ENCODE results near the gene ATG9B. TPM values are rescaled to one million over a fixed set of nuclear protein-coding genes. Genes with fewer than 3 reads are reported as not detected.

ATG9B gene
- polyA plus RNA-seq, 1 of the 3 experiments (the other 2 are of a cell fraction) = 0.67 TPM

- TF ChIP-seq PBX3 (IDR thresholded peaks at IDR 0.05) (peak; percentile 29; the same call in 1 of the 2 replicates), RCOR1 (IDR thresholded peaks at IDR 0.05; ENCODE audit: low read length) (no peak), ZBTB33 (IDR thresholded peaks at IDR 0.05; ENCODE audit: borderline replicate concordance, low read depth) (no peak), MAX (IDR thresholded peaks at IDR 0.05; ENCODE audit: low read depth) (peak; percentile 75), MEF2A (IDR thresholded peaks at IDR 0.05; ENCODE audit: borderline replicate concordance, low read depth) (no peak), FOXJ3 (CRISPR knock-in tag; IDR thresholded peaks at IDR 0.05) (peak; percentile 41; the same call in 1 of the 2 replicates), SMC3 (IDR thresholded peaks at IDR 0.05; ENCODE audit: low read depth, low read length) (no peak), FOSL2 (IDR thresholded peaks at IDR 0.05; ENCODE audit: borderline replicate concordance, low read depth) (no peak), POLR2AphosphoS5 (IDR thresholded peaks at IDR 0.05; ENCODE audit: low read depth, low read length) (no peak; the same call in 1 of the 2 replicates), JUND (IDR thresholded peaks at IDR 0.05) (no peak), MXI1 (IDR thresholded peaks at IDR 0.05; ENCODE audit: low read depth, low read length) (peak; percentile 63; the same call in 1 of the 2 replicates), TAF1 (IDR thresholded peaks at IDR 0.05; ENCODE audit: borderline replicate concordance, low read depth, low read length) (0 out of 2 replicates have a peak, but pooled peaks have one; percentile 31), CTCF (IDR thresholded peaks at IDR 0.05) (no peak), NRF1 (IDR thresholded peaks at IDR 0.05; ENCODE audit: low read depth, low read length) (peak; percentile 64; the same call in 1 of the 2 replicates), EZH2phosphoT487 (IDR thresholded peaks at IDR 0.05; ENCODE audit: borderline replicate concordance, low read depth) (no peak), TEAD4 (IDR thresholded peaks at IDR 0.05; ENCODE audit: borderline replicate concordance, insufficient read depth) (no peak), USF2 (IDR thresholded peaks at IDR 0.05; ENCODE audit: borderline replicate concordance, low read depth, low read length) (no peak; the same call in 1 of the 2 replicates), IRF3 (IDR thresholded peaks at IDR 0.05; ENCODE audit: low read depth, low read length) (no peak), CHD2 (IDR thresholded peaks at IDR 0.05; ENCODE audit: low read length, partially characterized antibody) (peak; percentile 88), RAD21 (IDR thresholded peaks at IDR 0.05; ENCODE audit: low read length) (no peak), NFIC (IDR thresholded peaks at IDR 0.05; ENCODE audit: borderline replicate concordance) (no peak), YY1 (IDR thresholded peaks at IDR 0.05; ENCODE audit: low read depth) (peak; percentile 61; the same call in 1 of the 2 replicates), EP300 (IDR thresholded peaks at IDR 0.05; ENCODE audit: borderline replicate concordance in 1 of 2, low read depth in 1 of 2, low read length in 1 of 2) (no peak), TCF12 (IDR thresholded peaks at IDR 0.05) (0 out of 2 replicates have a peak, but pooled peaks have one; percentile 7), ELF1 (IDR thresholded peaks at IDR 0.05) (peak; percentile 96)
These were observed 33.9 kb upstream of the ATG9B start (continued) for GRCh38 chr7:151057989-151058780.
